ENCODE data around the gene TMEM45B. TPM values are rescaled to one million over a fixed set of nuclear protein-coding genes. Genes with fewer than 3 reads are reported as not detected.

The TMEM45B gene
- total RNA-seq (under 1 TPM in 1 of 10 donors, not detected in 9; 0.11 TPM), polyA plus RNA-seq (not detected)
- long read RNA-seq, donor 1, result 0 reads
- long read RNA-seq, donor 2, result 0 reads
- long read RNA-seq, donor 3, result 0 reads

DNA sequence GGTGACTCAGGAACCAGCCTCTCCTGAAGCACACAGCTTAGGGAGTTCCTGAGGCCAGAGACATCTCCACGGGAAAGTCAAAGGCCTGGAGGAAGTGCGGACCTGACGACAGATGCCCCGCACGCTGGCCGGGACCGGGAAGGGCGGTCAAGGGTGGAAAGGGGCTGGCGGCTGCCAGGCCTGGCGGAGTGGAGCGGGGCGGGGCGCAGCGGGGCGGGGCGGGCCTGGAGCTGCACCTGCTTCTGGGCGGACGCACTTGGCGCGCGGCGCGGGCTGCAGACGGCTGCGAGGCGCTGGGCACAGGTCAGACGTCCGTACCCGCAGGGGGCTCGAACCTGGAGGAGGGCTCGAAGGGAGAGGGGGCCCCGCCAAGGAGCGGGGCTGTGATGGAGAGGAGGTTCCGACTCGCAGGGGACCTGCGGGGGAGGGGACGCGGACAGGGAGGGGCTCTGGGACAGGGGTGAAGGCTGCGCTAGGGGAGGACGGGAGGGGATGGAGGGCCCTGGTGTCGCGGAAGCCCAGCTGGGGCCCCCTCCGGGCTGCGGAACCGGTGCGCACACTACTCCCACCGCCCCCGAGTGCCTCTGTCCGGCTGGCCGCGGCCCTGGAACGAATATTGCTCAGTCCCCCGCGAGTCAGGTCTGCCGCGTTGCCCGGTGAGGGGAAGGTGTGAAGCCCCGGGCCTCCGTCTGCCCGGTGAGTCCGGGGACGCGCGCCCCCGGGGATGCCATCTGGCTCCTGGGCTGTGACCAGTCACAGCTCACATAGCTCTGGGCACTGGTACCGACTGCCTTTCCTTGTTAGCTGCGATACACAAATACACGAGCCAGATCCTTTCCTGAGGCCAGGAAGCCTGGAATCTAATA, at the start of gene TMEM45B:
Gene TMEM45B, plus strand, starts transcription at position 253 of the 866 bp plus-strand sequence. CDS start 36,635 bp downstream, outside the sequence.
- WGBS, 2 donors, result 1 to 2% methylated on average over 68 of the region's 68 CpGs
- H3K27me3 ChIP-seq, result peaks cover 0 to 64% (median 49%) of the 10 kb centered on the region in 7 donors
- no peak within 1 kb of the TSS for H3K27ac ChIP-seq
- TF ChIP-seq, protein P1, sequence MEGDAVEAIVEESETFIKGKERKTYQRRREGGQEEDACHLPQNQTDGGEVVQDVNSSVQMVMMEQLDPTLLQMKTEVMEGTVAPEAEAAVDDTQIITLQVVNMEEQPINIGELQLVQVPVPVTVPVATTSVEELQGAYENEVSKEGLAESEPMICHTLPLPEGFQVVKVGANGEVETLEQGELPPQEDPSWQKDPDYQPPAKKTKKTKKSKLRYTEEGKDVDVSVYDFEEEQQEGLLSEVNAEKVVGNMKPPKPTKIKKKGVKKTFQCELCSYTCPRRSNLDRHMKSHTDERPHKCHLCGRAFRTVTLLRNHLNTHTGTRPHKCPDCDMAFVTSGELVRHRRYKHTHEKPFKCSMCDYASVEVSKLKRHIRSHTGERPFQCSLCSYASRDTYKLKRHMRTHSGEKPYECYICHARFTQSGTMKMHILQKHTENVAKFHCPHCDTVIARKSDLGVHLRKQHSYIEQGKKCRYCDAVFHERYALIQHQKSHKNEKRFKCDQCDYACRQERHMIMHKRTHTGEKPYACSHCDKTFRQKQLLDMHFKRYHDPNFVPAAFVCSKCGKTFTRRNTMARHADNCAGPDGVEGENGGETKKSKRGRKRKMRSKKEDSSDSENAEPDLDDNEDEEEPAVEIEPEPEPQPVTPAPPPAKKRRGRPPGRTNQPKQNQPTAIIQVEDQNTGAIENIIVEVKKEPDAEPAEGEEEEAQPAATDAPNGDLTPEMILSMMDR (IDR thresholded peaks at IDR 0.05), result no peak
- H3K9me3 ChIP-seq, result peaks cover 0 to 4% (median 0%) of the 10 kb centered on the region in 11 donors
- peak within 1 kb of the TSS in 2 of 10 donors; percentile 11 to 41 for H3K4me3 ChIP-seq
- peak in 2 of 8 donors; percentile 14 to 47 for ATAC-seq
- intact Hi-C loops (cut with DNase I), result no loop called here
- no peaks in the 10 kb centered on the region for H3K36me3 ChIP-seq
- peaks cover 0 to 5% (median 0%) of the 10 kb centered on the region in 9 donors for H3K4me1 ChIP-seq
- no peak for DNase-seq

DNA sequence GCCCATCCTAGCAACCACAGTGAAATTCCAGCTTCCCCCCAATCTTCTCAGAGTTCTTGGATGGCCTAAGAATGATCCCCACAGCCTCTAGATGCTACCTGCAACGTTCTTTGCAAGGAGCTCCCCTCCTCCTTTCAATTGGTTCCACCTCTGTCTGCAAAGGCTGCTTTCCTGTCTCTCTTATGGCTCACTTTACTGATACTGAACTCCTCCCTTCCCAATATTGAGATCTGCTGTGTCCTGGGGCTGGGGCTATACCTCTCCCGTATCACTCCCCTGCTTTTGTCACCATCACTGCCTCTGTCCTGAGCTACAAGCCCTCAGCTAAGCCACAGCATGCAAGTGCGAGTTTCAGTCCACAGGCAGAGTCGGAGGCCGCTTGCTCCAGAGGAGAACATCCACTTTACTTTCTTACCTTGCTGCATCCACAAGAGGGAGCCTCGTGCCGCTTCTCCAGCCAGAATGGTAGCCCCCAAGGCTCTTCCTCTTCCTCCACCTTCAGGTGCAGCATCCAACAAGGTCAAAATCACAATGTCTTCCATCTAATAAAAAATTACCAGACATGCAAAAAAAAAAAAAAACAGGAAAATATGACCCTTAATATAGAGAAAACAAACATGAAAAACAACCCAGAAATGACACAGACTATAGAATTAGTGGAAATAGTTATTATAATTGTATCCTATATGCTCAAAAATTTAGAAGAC, 48.6 kb upstream of the TMEM45B start:
- no peak for ATAC-seq
- no peak overlapping the region for H3K27ac ChIP-seq
- intact Hi-C loops (cut with DNase I), result no loop called here

GRCh38 chr11:129767827-129768226, 47.8 kb upstream of the TMEM45B start:
- DNase-seq (no peak), ATAC-seq (no peak)
- Histone ChIP-seq H3K9me3 (peaks cover 0 to 21% (median 6%) of the 10 kb centered on the region in 11 donors), H3K4me1 (no peaks in the 10 kb centered on the region), H3K4me3 (no peak overlapping the region), H3K27me3 (no peaks in the 10 kb centered on the region), H3K27ac (no peak overlapping the region), H3K36me3 (no peaks in the 10 kb centered on the region)
- TF ChIP-seq, protein P1 (IDR thresholded peaks at IDR 0.05), result no peak
- intact Hi-C loops (cut with DNase I), result no loop called here
- WGBS, 2 donors, result 66 to 72% methylated on average over 4 of the region's 4 CpGs

More for the DNA sequence above, 48.6 kb upstream of the TMEM45B start:
- peaks cover 0 to 21% (median 4%) of the 10 kb centered on the region in 11 donors for H3K9me3 ChIP-seq
- TF ChIP-seq, protein P1 (IDR thresholded peaks at IDR 0.05), result peak in 6 of 9 donors; percentile 5 to 42 (median 23)
- H3K4me1 ChIP-seq, result no peaks in the 10 kb centered on the region
- DNase-seq, result no peak
- no peaks in the 10 kb centered on the region for H3K36me3 ChIP-seq
- peaks cover 0 to 4% (median 0%) of the 10 kb centered on the region in 7 donors for H3K27me3 ChIP-seq
- WGBS, 2 donors, result 10 to 17% methylated on average over 7 of the region's 7 CpGs
- H3K4me3 ChIP-seq, result no peak overlapping the region

DNA sequence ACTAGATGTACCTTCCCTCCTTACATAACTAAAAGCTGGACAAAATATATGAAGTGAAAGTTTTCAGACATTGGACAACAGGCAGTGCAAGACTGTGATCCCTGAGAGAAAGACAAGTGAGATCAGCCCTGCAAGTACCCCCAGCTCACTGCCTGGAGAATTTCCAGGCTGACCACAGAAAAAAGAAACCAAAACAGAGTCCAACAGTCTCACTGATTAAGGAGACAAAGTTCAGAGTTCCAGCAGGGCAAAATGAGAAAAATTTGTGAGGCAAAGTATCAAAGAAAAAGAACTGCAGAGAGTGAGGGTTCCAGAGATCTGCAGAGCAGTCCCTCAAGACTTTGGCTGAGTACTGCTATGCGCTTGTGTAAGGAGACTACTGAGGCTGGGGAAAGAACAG, 47.3 kb upstream of the TMEM45B start:
- Histone ChIP-seq H3K9me3 (peaks cover 0 to 24% (median 6%) of the 10 kb centered on the region in 11 donors), H3K4me3 (no peak overlapping the region), H3K27ac (no peak overlapping the region), H3K36me3 (no peaks in the 10 kb centered on the region), H3K27me3 (no peaks in the 10 kb centered on the region), H3K4me1 (no peaks in the 10 kb centered on the region)
- no peak for ATAC-seq
- 91 to 98% methylated on average over 1 of the region's 1 CpG for WGBS, 2 donors
- TF ChIP-seq, protein P1 (IDR thresholded peaks at IDR 0.05), result no peak
- intact Hi-C loops (cut with DNase I), result no loop called here
- no peak for DNase-seq
